Suprapubic skin (tissue), 4 donors: Measurements from ENCODE around the gene CMTM8.

Experiments used
- CTCF ChIP-seq, 2 donors: fragments of 200-600 bp in 1 of 2; fragments of 450-650 bp in 1 of 2; sonication (generic) in 1 of 2; IDR thresholded peaks; one replicate each; pipeline ENCODE4 v1.5.1; 2016 to 2019; ENCODE audit warnings: antibody characterized with exemption in 2 of 2, mild to moderate bottlenecking in 1 of 2, moderate library complexity in 1 of 2
- EP300 ChIP-seq: sonication (generic); formaldehyde crosslinking; IDR thresholded peaks from one replicate; pipeline ENCODE4 v1.6.1; 2017; ENCODE audit warnings: antibody characterized with exemption
- POLR2A ChIP-seq, 2 donors: fragments of 450-650 bp; IDR thresholded peaks; one replicate each; pipeline ENCODE4 v1.6.1; 2017; ENCODE audit warnings: antibody characterized with exemption in 2 of 2, mild to moderate bottlenecking in 2 of 2, moderate library complexity in 2 of 2
- POLR2AphosphoS5 ChIP-seq, 3 donors: sonication (generic); formaldehyde crosslinking; IDR thresholded peaks; one replicate each; pipeline ENCODE4 v1.6.1; 2017; ENCODE audit warnings: antibody characterized with exemption in 3 of 3

DNA sequence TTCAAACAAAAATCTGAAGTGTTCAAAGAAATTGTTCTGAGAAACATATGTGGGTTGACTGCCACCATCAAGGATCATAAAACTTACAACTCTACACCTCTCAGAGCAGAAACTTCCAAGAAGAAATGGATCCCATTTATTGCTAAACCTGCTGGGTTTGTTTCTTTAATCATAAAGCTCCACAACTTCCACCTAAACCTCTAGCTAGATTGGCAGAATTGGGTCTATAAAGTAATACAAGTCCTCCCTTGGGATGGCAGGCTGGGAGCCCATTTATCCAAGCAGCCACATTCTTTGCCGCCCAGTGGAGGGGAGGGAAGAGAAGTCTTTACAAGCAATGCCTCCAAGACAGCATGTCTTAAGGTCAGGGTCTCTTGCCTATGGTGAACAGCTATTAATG, 40.5 kb upstream of the CMTM8 start:
- TF ChIP-seq CTCF (IDR thresholded peaks at IDR 0.05) = no peak
- no peak for TF ChIP-seq POLR2A (IDR thresholded peaks at IDR 0.05)
- no peak for TF ChIP-seq POLR2AphosphoS5 (IDR thresholded peaks at IDR 0.05)
- no peak for TF ChIP-seq EP300
